RWPE1 (cell line): ENCODE data around the gene PDE4A.

Source experiments
- CTCF ChIA-PET: fragments of 350-600 bp; sonication (Branson Sonifier 250); formaldehyde crosslinking; extraction: SDS; loops from one replicate; lab custom pipeline; 2021; lab: Yijun Ruan, JAX
- POLR2A ChIA-PET: fragments of 400-600 bp; formaldehyde crosslinking; extraction: SDS; loops from one replicate; lab custom pipeline; 2020; ENCODE audit warnings: antibody characterized with exemption; ENCODE audit not compliant: low non-redundant PET; lab: Yijun Ruan, JAX
- DNase-seq: peaks from one replicate; pipeline ENCODE4 v3.0.0; 2012; ENCODE audit warnings: low spot score
- H3K27ac ChIP-seq: fragments of 450-650 bp; 2 replicates; pipeline ENCODE4 v1.5.1; 2017
- TF ChIP-seq, protein P1 (sequence below): fragments of 450-650 bp; conservative IDR thresholded peaks from 2 replicates; pipeline ENCODE4 v1.5.1; 2017; ENCODE audit warnings: low read depth, mild to moderate bottlenecking

Gene PDE4A

GRCh38 chr19:10442698-10443097 is 22.4 kb downstream of the PDE4A start:
- H3K27ac ChIP-seq, result no peak overlapping the region
- TF ChIP-seq, protein P1, sequence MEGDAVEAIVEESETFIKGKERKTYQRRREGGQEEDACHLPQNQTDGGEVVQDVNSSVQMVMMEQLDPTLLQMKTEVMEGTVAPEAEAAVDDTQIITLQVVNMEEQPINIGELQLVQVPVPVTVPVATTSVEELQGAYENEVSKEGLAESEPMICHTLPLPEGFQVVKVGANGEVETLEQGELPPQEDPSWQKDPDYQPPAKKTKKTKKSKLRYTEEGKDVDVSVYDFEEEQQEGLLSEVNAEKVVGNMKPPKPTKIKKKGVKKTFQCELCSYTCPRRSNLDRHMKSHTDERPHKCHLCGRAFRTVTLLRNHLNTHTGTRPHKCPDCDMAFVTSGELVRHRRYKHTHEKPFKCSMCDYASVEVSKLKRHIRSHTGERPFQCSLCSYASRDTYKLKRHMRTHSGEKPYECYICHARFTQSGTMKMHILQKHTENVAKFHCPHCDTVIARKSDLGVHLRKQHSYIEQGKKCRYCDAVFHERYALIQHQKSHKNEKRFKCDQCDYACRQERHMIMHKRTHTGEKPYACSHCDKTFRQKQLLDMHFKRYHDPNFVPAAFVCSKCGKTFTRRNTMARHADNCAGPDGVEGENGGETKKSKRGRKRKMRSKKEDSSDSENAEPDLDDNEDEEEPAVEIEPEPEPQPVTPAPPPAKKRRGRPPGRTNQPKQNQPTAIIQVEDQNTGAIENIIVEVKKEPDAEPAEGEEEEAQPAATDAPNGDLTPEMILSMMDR, result no peak
- no peak for DNase-seq
- ChIA-PET POLR2A (no interaction called here), CTCF (no interaction called here)

- H3K27ac ChIP-seq, result no peak overlapping the region
- TF ChIP-seq, protein P1, result no peak
- ChIA-PET POLR2A (no interaction called here), CTCF (interaction anchor here (0.7 kb wide), 1 partner anchor 139 kb away, joined by 3 read pairs; no protein-coding TSS in a partner anchor)
- DNase-seq, result no peak
Observed at GRCh38 chr19:10449037-10449436, 28.7 kb downstream of the PDE4A start.

DNA sequence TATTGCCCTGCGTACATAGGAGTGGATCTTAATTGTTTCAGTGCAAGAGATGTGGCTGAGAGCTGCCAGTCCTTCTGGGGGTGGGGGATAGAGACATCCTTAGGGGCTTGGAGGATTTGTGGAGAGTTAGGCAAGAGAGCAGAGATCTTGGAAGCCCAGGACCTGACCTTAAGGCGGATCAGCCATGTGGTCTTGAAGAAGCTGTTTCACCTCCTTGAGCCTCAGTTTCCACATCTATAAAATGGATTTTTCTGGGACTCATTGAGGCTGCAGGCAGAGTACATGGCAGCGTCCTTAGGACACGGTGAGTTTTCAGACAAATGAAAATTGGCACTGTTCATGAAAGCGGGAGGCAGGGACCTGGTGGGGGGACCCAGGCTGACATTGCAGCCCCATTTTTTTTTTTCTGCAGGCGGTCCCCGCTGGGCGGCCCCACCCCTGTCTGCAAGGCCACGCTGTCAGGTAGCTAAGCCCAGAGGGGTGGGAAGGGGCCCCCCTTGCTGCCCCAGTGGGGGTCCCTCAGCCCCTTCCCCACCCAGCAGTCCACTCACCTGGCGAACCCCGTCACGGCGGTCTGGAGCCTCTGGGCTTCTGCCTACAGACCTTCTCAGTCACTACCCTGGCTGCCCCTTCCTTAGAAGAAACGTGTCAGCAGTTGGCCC is 30.0 kb downstream of the PDE4A start:
- TF ChIP-seq, protein P1, result no peak
- ChIA-PET POLR2A (no interaction called here), CTCF (interaction anchor here (0.7 kb wide), 1 partner anchor 9 kb away, joined by 3 read pairs; no protein-coding TSS in a partner anchor)
- no peak overlapping the region for H3K27ac ChIP-seq
- no peak for DNase-seq

DNA sequence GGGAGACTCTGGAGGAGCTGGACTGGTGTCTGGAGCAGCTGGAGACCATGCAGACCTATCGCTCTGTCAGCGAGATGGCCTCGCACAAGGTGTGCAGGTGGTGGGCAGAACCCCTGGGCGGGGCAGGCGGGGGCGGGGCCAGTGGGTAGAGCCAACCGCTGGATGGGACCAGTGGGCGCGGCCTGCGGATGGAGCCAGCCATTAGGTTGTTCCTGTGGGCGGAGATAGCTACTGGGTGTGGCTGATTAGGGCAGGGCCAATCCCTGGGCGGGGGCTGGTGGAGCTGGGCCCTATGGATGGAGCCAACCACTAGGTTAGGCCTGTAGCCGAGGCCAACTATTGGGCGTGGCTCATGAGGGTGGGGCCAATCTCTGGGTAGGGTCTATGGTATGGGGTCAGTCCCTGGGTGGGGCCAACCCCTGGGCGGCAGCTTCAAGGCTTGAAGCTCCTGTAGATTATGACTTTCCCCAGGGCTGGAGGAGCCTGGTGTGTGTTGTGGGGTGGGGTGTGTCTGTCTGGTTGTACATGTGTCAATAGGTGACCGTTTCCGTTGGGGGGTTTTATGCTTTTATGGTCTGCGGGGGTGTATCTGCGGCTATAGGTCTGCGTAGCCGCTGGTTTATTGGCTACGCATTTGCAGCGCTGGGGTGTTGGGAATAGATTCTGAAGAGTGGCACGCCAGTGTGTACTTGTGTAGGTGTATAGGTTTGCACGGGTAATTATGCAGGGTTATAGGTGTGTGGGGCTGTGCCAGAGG is 30.7 kb downstream of the PDE4A start:
- TF ChIP-seq, protein P1, result no peak
- ChIA-PET POLR2A (no interaction called here), CTCF (no interaction called here)
- DNase-seq, result peak; percentile 59
- no peak overlapping the region for H3K27ac ChIP-seq

DNA sequence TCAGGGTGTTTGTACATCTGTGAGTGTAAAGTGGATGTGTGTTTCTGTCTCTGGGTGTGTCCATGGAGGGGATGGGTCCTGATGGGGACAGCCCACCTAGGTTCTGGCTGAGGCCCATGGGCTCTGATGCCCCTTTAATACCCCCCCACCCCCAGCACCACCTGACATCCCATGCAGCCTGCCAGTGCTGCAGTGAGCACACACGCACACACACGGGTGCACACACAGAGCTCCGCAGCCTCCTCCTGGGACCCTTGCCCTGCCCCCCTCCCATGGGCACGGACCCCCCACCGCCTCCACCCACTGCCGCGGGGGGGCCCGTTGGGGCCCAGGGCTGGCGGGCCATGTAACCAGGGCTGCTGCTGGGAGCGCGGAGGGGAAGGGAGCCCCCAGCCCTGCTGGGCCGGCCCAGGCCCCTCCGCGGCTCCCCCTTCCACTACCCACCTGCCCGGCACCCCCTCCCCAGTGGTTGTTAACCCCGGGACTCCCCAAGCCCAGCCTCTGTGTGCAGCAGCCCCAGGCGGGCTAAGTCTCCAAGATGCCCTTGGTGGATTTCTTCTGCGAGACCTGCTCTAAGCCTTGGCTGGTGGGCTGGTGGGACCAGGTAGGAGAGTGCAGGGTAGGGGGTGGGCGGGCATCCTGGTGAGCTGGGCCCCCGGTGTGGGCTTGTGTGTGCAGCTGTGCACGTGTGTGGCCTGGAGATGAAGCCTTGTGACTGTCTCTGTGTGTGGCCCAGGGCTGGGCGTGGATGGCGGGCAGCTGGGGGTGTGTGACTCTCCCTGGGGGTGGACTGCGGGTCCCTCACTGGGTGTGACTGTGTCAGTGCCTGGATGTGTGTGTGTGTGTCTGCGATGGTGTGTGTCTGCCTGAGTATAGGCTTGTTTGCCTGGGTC is 32.6 kb downstream of the PDE4A start:
- CTCF ChIA-PET, result interaction anchor here (0.5 to 0.7 kb wide), 3 partner anchors 25 to 120 kb away, joined by 3 to 8 read pairs (median 3); no protein-coding TSS in a partner anchor
- no peak for DNase-seq
- H3K27ac ChIP-seq, result no peak overlapping the region
- TF ChIP-seq, protein P1, result no peak
- POLR2A ChIA-PET, result no interaction called here

GRCh38 chr19:10453852-10454251 is 33.5 kb downstream of the PDE4A start:
- POLR2A ChIA-PET, result no interaction called here
- TF ChIP-seq, protein P1, result no peak
- H3K27ac ChIP-seq, result no peak overlapping the region
- no peak for DNase-seq
- CTCF ChIA-PET, result interaction anchor here (0.7 to 1.7 kb wide), 2 partner anchors 25 to 63 kb away, joined by 3 to 7 read pairs; no protein-coding TSS in a partner anchor
